Stimulated activated CD4-positive, alpha-beta T cell treated with anti-CD3 and anti-CD28 coated beads, Interleukin-15, amount 100 ng/mL, for 1 hour (primary cell): Measurements from ENCODE around the gene MEAK7.

Experiments used
- DNase-seq, 2 donors: peaks; one replicate each; pipeline ENCODE4 v3.0.0-alpha.2; 2020; ENCODE audit warnings: low read depth in 1 of 2, low spot score in 1 of 2

MEAK7 gene

DNA sequence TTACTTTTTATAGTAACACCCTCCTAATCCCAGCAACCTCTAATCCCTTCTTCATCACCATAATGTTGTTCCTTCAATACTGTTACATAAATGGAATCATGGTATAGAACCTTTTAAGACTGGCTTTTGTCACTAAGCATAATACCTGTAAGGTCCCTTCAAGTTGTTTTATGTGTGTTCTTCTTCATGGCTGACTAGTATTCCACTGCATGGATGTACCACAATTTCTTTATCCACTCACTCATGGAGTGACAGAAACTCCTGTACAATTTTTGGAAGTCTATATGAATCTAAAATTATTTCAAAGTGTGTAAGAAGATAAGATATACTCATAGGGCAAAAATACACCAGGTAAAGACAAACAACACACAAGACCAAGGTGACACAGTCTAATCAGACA lies 36.8 kb downstream of the MEAK7 start:
- no peak for DNase-seq

GRCh38 chr16:84467256-84467655 lies 37.2 kb downstream of the MEAK7 start:
- no peak for DNase-seq

DNA sequence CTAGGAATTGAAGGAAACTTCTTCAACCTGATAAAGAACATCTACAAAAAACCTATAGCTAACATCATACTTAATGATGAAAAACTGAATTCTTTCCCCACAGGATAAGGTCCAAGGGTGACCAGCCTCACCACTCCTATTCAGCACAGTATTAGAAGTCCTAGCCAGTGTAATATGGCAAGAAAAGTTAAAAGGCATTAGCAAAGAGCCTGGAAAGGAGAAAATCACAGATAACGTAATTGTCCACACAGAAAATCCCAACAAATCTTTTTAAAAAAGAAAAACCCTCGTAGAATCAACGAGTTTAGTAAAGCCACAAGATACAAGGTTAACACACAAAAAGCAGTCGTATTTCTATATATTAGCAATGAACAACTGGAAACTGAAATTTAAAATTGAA lies 37.8 kb downstream of the MEAK7 start:
- DNase-seq: no peak

- DNase-seq: no peak
Measured at GRCh38 chr16:84465154-84465553, 39.3 kb downstream of the MEAK7 start.

- DNase-seq: no peak
Measured at GRCh38 chr16:84464116-84464515, 40.3 kb downstream of the MEAK7 start.

GRCh38 chr16:84463221-84463620 lies 41.2 kb downstream of the MEAK7 start:
- DNase-seq: no peak

- DNase-seq: no peak
Measured at GRCh38 chr16:84462296-84463210, 41.9 kb downstream of the MEAK7 start.

- DNase-seq: no peak
Measured at GRCh38 chr16:84461413-84462295, 42.8 kb downstream of the MEAK7 start.

DNA sequence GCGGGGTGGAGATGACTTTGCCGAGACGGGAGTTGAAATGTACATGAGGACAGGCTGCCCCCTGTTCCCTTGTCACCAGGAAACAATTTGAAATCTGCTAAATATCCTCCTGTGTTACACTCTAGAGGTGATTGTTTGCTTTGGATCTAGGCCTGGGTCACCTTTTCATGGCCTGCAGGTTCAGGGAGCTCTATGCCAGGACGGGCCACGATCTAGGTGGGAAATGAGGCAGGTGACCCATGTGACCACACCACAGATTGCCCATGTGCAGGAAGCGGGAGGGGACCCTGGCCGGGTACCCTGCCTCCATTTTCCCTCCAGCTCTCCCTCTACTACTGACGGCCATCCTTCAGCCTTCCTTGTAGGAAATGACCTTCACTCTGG lies 43.4 kb downstream of the MEAK7 start:
- no peak for DNase-seq

DNA sequence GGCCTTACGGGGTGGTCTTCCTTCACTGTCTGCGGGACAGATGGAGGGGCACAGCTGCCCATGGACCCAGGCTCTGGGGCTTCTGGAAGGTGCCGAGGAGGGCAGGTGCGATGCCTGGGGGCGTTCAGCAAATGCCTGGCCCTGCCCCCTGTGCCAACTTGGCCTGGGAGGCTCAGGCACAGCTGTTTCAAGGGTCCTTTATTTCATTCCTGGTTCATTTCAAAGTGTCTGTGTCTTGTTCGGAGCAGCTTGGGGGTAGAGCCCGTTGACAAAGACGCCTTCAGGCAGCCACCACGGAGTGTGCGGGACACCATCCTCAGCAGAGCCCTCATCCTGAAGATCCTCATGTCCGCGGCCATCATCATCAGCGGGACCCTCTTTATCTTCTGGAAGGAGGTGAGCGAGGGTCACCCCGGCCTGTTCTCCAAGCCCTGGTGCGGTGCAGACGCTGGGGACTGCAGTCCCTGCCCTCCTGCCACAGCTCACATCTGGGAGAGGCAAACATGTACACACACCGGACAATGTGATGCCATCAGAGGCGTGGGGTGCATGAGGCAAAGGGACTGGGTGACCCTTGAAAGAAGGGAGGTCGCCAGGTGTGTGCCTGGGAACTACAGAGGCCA lies 43.9 kb downstream of the MEAK7 start:
- DNase-seq: no peak

- no peak for DNase-seq
Measured at GRCh38 chr16:84459941-84460405, 44.5 kb downstream of the MEAK7 start.

- no peak for DNase-seq
Measured at GRCh38 chr16:84459533-84459894, 44.9 kb downstream of the MEAK7 start.

GRCh38 chr16:84458606-84459532 lies 45.6 kb downstream of the MEAK7 start:
- DNase-seq: no peak

DNA sequence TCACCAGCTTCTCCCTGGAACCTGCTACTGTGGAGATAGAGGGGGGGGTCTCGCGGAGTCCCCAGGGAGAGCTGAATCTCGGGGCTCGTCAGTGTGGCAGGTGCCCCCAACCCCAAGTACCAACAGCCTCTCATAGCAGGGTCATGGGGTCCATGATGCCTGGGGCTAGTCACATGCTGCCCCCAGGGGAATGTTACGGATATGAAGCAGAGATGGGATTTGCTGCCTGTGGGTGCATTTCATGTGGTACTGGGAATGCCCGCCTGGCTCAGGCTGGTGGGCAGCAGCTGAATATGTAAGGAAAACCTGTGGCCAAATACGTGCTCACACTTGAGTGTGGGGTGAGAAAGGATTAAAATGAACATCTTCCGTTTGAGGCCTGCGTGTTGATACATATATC lies 49.4 kb downstream of the MEAK7 start:
- DNase-seq: no peak
